Midbrain (tissue), 1 donor: ENCODE measurements around the gene JTB.
"Not testable (repeated sequence)": the region's sequence is repeated elsewhere in the genome, so short reads cannot be mapped to it uniquely, and the experiment has no call there.

ENCODE experiments used
- DNase-seq: peaks from one replicate; lab custom pipeline; 2025; lab: John Stamatoyannopoulos, UW

JTB gene

GRCh38 chr1:153977250-153978240 lies at the start of gene JTB:
Gene JTB (minus strand): TSS chr1:153977674. CDS start chr1:153977252, 422 bp downstream.
- DNase-seq, result peak; percentile 86

GRCh38 chr1:154019940-154020339 lies 42.5 kb upstream of the JTB start:
- DNase-seq, result no peak

GRCh38 chr1:154019269-154019668 lies 41.8 kb upstream of the JTB start:
- DNase-seq, result no peak

- DNase-seq, result no peak
Observed at GRCh38 chr1:154014154-154014907, 36.9 kb upstream of the JTB start.

- not testable (repeated sequence) for DNase-seq
Observed at GRCh38 chr1:154012543-154012942, 35.1 kb upstream of the JTB start.

- DNase-seq, result no peak
Observed at GRCh38 chr1:154012129-154012528, 34.7 kb upstream of the JTB start.

GRCh38 chr1:154006136-154006535 lies 28.7 kb upstream of the JTB start:
- DNase-seq, result no peak

GRCh38 chr1:154000420-154000819 lies 22.9 kb upstream of the JTB start:
- DNase-seq, result no peak

- DNase-seq, result not testable (repeated sequence)
Observed at GRCh38 chr1:153996882-153997281, 19.4 kb upstream of the JTB start.

- no peak for DNase-seq
Observed at GRCh38 chr1:153995640-153996039, 18.2 kb upstream of the JTB start.

GRCh38 chr1:153995202-153995601 lies 17.7 kb upstream of the JTB start:
- no peak for DNase-seq

- no peak for DNase-seq
Observed at GRCh38 chr1:153991806-153992205, 14.3 kb upstream of the JTB start.

GRCh38 chr1:153991151-153991630 lies 13.7 kb upstream of the JTB start:
- DNase-seq, result no peak

GRCh38 chr1:153990468-153991150 lies 13.1 kb upstream of the JTB start, which contains the start of gene RPS27:
Gene RPS27 (plus strand): TSS chr1:153990762. CDS start chr1:153990797, 35 bp downstream.
- peak; percentile 98 for DNase-seq

- no peak for DNase-seq
Observed at GRCh38 chr1:153987621-153988020, 10.1 kb upstream of the JTB start.

- peak; percentile 65 for DNase-seq
Observed at GRCh38 chr1:153985941-153986761, 8.7 kb upstream of the JTB start, which contains the start of gene RAB13. Gene RAB13 (minus strand): TSS chr1:153986339. CDS start chr1:153986236, 103 bp downstream.

GRCh38 chr1:153985341-153985912 lies 8.0 kb upstream of the JTB start:
- DNase-seq, result no peak

GRCh38 chr1:153984123-153984894 lies 6.8 kb upstream of the JTB start:
- no peak for DNase-seq

- not testable (repeated sequence) for DNase-seq
Observed at GRCh38 chr1:153981735-153982134, 4.3 kb upstream of the JTB start.

- DNase-seq, result not testable (repeated sequence)
Observed at GRCh38 chr1:153979091-153979490, 1.6 kb upstream of the JTB start.
